Heart right ventricle (tissue), 16 donors: ENCODE results near the gene HLCS. TPM values are rescaled to one million over a fixed set of nuclear protein-coding genes. Genes with fewer than 3 reads are reported as not detected.

Source experiments
- ATAC-seq, 8 donors: fragments of 200-7000 bp; cut with Tn5 transposase; one replicate each; pipeline ENCODE4 v1.9.1; 2020; ENCODE audit warnings: mild to moderate bottlenecking in 8 of 8, moderate library complexity in 8 of 8, moderate number of reproducible peaks in 1 of 8
- DNase-seq, 2 donors: peaks; one replicate each; pipeline ENCODE4 v3.0.0-alpha.2; 2020
- H3K27ac ChIP-seq, 10 donors: fragments of 200-600 bp; sonication (generic) in 2 of 10; one replicate each; pipeline versions ENCODE4 v1.5.0 to v1.8.0; 2020 to 2022; ENCODE audit warnings: mild to moderate bottlenecking in 3 of 10
- H3K27me3 ChIP-seq, 7 donors: fragments of 200-600 bp; one replicate each; pipeline ENCODE4 v1.8.0; 2021 to 2022; ENCODE audit warnings: mild to moderate bottlenecking in 2 of 7
- H3K36me3 ChIP-seq, 9 donors: fragments of 200-600 bp; sonication (generic) in 1 of 9; one replicate each; pipeline versions ENCODE4 v1.5.0 to v1.8.0; 2020 to 2022; ENCODE audit warnings: mild to moderate bottlenecking in 2 of 9
- H3K4me1 ChIP-seq, 9 donors: fragments of 200-600 bp; sonication (generic) in 1 of 9; one replicate each; pipeline versions ENCODE4 v1.5.0 to v1.8.0; 2020 to 2022; ENCODE audit warnings: mild to moderate bottlenecking in 4 of 9
- H3K4me3 ChIP-seq, 10 donors: fragments of 200-600 bp; sonication (generic) in 2 of 10; one replicate each; pipeline versions ENCODE4 v1.5.0 to v1.8.0; 2020 to 2022; ENCODE audit warnings: mild to moderate bottlenecking in 7 of 10, moderate library complexity in 2 of 10
- H3K9me3 ChIP-seq, 11 donors: fragments of 200-600 bp in 10 of 11; sonication (generic) in 2 of 11; one replicate each; pipeline versions ENCODE4 v1.5.0 to v1.8.0; 2013 to 2022; ENCODE audit warnings: mild to moderate bottlenecking in 2 of 11, control low read depth in 1 of 11, moderate library complexity in 1 of 11
- CTCF ChIP-seq, 9 donors: fragments of 200-600 bp; sonication (generic) in 2 of 9; IDR thresholded peaks; one replicate each; pipeline versions ENCODE4 v1.5.0 to v1.8.0; 2021 to 2022; ENCODE audit warnings: antibody characterized with exemption in 9 of 9, mild to moderate bottlenecking in 5 of 9, moderate library complexity in 1 of 9
- WGBS, 2 donors: extraction: QIAGEN DNeasy Blood & Tissue Kit; methylation state at CpG; one replicate each; pipeline ENCODE4 v1.1.7; 2013; ENCODE audit warnings: inconsistent platforms in 1 of 2; 5-methylcytosine and 5-hydroxymethylcytosine counted together
- intact Hi-C, 10 donors: fragments of 100-400 bp; cut with DNase I; formaldehyde crosslinking; loops; one replicate each; pipeline versions ENCODE4 v1.11.1 to v1.14.2; 2022
- polyA plus RNA-seq, 2 donors: library from polyadenylated mRNA; stranded (reverse); fragments of 200-250 nt; gene quantifications; one replicate each; pipeline ENCODE4 v1.2.3, GENCODE V29; 2013
- total RNA-seq, 10 donors: library from RNA; stranded (reverse); fragmentation: NEBNext Ultra II Directional in 3 of 10; extraction: Animal tissue kit (Norgen Biotek cat#: 25700) in 3 of 10; gene quantifications; one replicate each; pipeline versions ENCODE4 v1.2.1 to v1.2.4, GENCODE V29; 2021 to 2023
- donor health status: Arrhythmogenic right ventricular cardiomyopathy.
- donor health status: ischemic (EF 13 %, LVEDD 7.1; RV severe dilation, severe dysfunction).
- donor health status: healthy with polysubstance abuse.
- donor health status: DM: no; HTN: yes; CAD: no.
- donor health status: DM: no; HTN: no; CAD: no.
- donor health status: ischemic (EF 25% LVEDD 6.9; RV normal size, moderate dysfunction).
- donor health status: ischemic (EF 25% LVEDD 5.7; RV mildly dilated, moderate dysfunction).
- donor health status: healthy.
- donor health status: DM: yes; HTN: yes; CAD: no.
- donor health status: Ischemic cardiomyopathy.
- donor health status: ischemic (EF 35%, LVEDD 5.7; RV mildly dilated, moderate dysfunction).
- donor health status: nonischemic (EF 11% LVEDD 7.7; RV severe dilation, severe dysfunction).
- donor health status: DM: yes; HTN: yes; CAD: no.
- donor health status: PGD.
- donor health status: ischemic (EF 29% LVEDD 5.4; RV normal size, mild dysfunction).
- donor health status: nonischemic (EF 23%, LVEDD 6.1; RV moderate dilation, normal function).

The HLCS gene
- total and polyA plus RNA-seq, 12 donors = 2.0 to 9.6 (median 6.7) TPM

- peak in 4 of 8 donors; percentile 12 to 33 (median 25) for ATAC-seq
- H3K36me3 ChIP-seq = peaks cover 0 to 12% (median 0%) of the 10 kb centered on the region in 9 donors
- H3K4me3 ChIP-seq = peak overlapping the region; percentile 68 to 91 (median 78)
- peaks cover 0 to 18% (median 7%) of the 10 kb centered on the region in 9 donors for H3K4me1 ChIP-seq
- no peak for DNase-seq
- peak overlapping the region in 8 of 10 donors; percentile 61 to 87 (median 72) for H3K27ac ChIP-seq
- H3K27me3 ChIP-seq = no peaks in the 10 kb centered on the region
- no peak for TF ChIP-seq CTCF (IDR thresholded peaks at IDR 0.05)
- intact Hi-C loops = loop anchor here in 2 of 10 donors (5.0 to 10.0 kb wide), 2 partner anchors 107 to 109 kb away; partner anchors contain the start of genes PIGP (in 2 of the 2) and TTC3 (in 2 of the 2)
- no peaks in the 10 kb centered on the region for H3K9me3 ChIP-seq
- WGBS, 2 donors = 50 to 58% methylated on average over 10 of the region's 10 CpGs
Measured at GRCh38 chr21:36965720-36966065, 776 bp downstream of the HLCS start.

DNA sequence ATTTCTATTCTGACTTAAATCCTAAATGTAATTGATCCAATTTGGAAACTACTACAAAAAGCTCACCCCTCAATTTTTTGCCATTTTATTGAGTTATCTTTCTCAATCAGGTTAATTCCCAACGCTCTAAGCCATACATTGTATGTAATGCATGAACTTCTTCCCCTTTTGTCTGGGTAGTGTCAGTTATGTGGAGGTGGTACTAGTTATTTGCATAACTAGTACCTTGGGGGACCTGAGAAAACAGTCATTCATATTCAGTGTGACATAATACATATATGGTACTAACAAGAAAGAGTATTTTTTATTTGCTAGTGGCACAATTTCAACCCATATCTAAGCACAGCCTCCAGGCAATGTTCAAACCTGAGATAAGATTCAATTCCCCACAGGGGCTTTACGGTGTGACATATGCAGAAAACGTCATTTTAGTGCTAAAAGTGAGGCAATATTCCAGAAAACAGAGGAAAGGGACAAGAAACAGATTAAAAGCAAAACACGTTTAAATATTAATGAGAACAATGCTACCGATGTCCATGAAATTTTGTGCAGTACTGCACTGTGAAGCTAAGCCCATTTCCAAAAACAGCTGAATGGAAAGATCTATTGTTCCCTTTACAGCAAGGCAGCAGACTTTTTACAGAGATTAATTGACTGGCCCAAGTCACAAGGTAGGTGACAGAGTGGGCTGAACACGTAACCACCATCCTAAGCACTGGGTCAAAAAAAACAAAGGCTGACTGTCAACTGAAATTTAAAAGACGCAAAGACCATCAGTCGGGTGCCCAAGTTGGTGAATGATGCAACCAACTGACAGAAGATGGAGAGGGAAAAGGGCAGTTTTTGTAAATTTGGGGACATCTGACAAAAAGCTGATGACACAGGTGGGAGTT is 1.4 kb downstream of the HLCS start:
- no peak overlapping the region for H3K27ac ChIP-seq
- H3K4me1 ChIP-seq = peaks cover 0 to 18% (median 7%) of the 10 kb centered on the region in 9 donors
- no peak for TF ChIP-seq CTCF (IDR thresholded peaks at IDR 0.05)
- H3K4me3 ChIP-seq = peak overlapping the region in 3 of 10 donors; percentile 76 to 84 (median 76)
- no peaks in the 10 kb centered on the region for H3K9me3 ChIP-seq
- intact Hi-C loops = loop anchor here in 2 of 10 donors (5.0 to 10.0 kb wide), 2 partner anchors 107 to 110 kb away; partner anchors contain the start of genes PIGP (in 2 of the 2) and TTC3 (in 2 of the 2)
- no peak for ATAC-seq
- no peak for DNase-seq
- H3K27me3 ChIP-seq = no peaks in the 10 kb centered on the region
- H3K36me3 ChIP-seq = peaks cover 0 to 18% (median 0%) of the 10 kb centered on the region in 9 donors
- 89 to 91% methylated on average over 8 of the region's 8 CpGs for WGBS, 2 donors

DNA sequence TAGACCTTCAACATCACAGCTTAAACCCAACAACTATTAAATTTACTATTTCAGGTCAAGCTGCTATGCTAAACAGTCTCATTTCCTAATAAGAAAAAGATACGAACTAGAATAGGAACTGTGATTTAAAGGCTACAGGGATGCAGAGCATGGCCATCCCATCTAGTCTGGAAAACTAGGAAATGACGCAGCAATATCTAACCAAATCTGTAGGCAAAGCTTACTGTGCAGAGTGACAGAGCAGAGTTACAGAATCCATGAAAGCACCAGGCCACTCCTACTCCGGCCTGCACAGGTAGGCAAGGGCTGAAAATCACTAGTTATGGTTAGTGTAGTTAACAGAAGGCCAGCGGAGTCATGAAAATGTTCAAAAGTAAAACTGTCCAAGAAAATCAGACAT is 2.1 kb downstream of the HLCS start:
- no peaks in the 10 kb centered on the region for H3K27me3 ChIP-seq
- H3K36me3 ChIP-seq = peaks cover 0 to 18% (median 0%) of the 10 kb centered on the region in 9 donors
- peaks cover 0 to 18% (median 7%) of the 10 kb centered on the region in 9 donors for H3K4me1 ChIP-seq
- H3K9me3 ChIP-seq = no peaks in the 10 kb centered on the region
- 92 to 95% methylated on average over 4 of the region's 4 CpGs for WGBS, 2 donors
- DNase-seq (no peak), ATAC-seq (no peak)
- no peak overlapping the region for H3K27ac ChIP-seq
- H3K4me3 ChIP-seq = no peak overlapping the region
- intact Hi-C loops = loop anchor here in 1 of 10 donors (10.0 kb wide), 1 partner anchor 110 kb away; the partner anchor contains the start of genes PIGP and TTC3
- TF ChIP-seq CTCF (IDR thresholded peaks at IDR 0.05) = no peak

- no peak for TF ChIP-seq CTCF (IDR thresholded peaks at IDR 0.05)
- intact Hi-C loops = loop anchor here in 1 of 10 donors (10.0 kb wide), 1 partner anchor 113 kb away; the partner anchor contains the start of genes PIGP and TTC3
- Histone ChIP-seq H3K27me3 (no peaks in the 10 kb centered on the region), H3K4me1 (peaks cover 0 to 16% (median 5%) of the 10 kb centered on the region in 9 donors), H3K27ac (no peak overlapping the region), H3K4me3 (no peak overlapping the region), H3K36me3 (peaks cover 0 to 24% (median 0%) of the 10 kb centered on the region in 9 donors), H3K9me3 (no peaks in the 10 kb centered on the region)
- no peak for ATAC-seq
- WGBS, 2 donors = 94 to 96% methylated on average over 11 of the region's 11 CpGs
- DNase-seq = no peak
Measured at GRCh38 chr21:36962098-36962780, 4.2 kb downstream of the HLCS start.
